CD4-positive, alpha-beta T cell treated with Interleukin-17A for 1 hour (primary cell): ENCODE data around the gene INPP5E.

Experiments used
- DNase-seq: peaks from one replicate; pipeline ENCODE4 v3.0.0-alpha.2; 2020

INPP5E gene

GRCh38 chr9:136439481-136440408 lies at the start of gene INPP5E:
Gene INPP5E, minus strand, starts transcription at chr9:136439845. Its CDS starts 426 bp downstream, at chr9:136439419.
- peak; percentile 85 for DNase-seq

- peak; percentile 79 for DNase-seq
Measured at GRCh38 chr9:136488247-136489214, 48.9 kb upstream of the INPP5E start.

- DNase-seq, result no peak
Measured at GRCh38 chr9:136487672-136488071, 48.0 kb upstream of the INPP5E start.

- no peak for DNase-seq
Measured at GRCh38 chr9:136486823-136487620, 47.4 kb upstream of the INPP5E start.

GRCh38 chr9:136486131-136486530 lies 46.5 kb upstream of the INPP5E start:
- DNase-seq, result no peak

- DNase-seq, result peak; percentile 84
Measured at GRCh38 chr9:136485049-136486045, 45.7 kb upstream of the INPP5E start.

- DNase-seq, result peak; percentile 10
Measured at GRCh38 chr9:136484153-136485048, 44.8 kb upstream of the INPP5E start.

- peak; percentile 95 for DNase-seq
Measured at GRCh38 chr9:136483589-136484152, 44.0 kb upstream of the INPP5E start.

GRCh38 chr9:136482793-136483588 lies 43.3 kb upstream of the INPP5E start, which contains the start of gene SEC16A:
Gene SEC16A, minus strand, starts transcription at chr9:136483040. Its CDS starts 5,425 bp downstream, at chr9:136477615.
- peak; percentile 99 for DNase-seq

GRCh38 chr9:136482046-136482792 lies 42.6 kb upstream of the INPP5E start:
- DNase-seq, result peak; percentile 58

- DNase-seq, result peak; percentile 16
Measured at GRCh38 chr9:136481558-136481957, 41.9 kb upstream of the INPP5E start.

- no peak for DNase-seq
Measured at GRCh38 chr9:136476369-136477150, 36.9 kb upstream of the INPP5E start.

GRCh38 chr9:136474974-136475865 lies 35.6 kb upstream of the INPP5E start:
- no peak for DNase-seq

GRCh38 chr9:136474021-136474640 lies 34.5 kb upstream of the INPP5E start:
- DNase-seq, result no peak

- DNase-seq, result no peak
Measured at GRCh38 chr9:136473354-136473721, 33.7 kb upstream of the INPP5E start.
